ENCODE results near the gene ARMC2. TPM values are rescaled to one million over a fixed set of nuclear protein-coding genes. Genes with fewer than 3 reads are reported as not detected.

The ARMC2 gene
- total and polyA plus RNA-seq, 2 donors (not counting 1 experiment from before 2014, with no cell fraction given) = 4.8 to 9.9 TPM

DNA sequence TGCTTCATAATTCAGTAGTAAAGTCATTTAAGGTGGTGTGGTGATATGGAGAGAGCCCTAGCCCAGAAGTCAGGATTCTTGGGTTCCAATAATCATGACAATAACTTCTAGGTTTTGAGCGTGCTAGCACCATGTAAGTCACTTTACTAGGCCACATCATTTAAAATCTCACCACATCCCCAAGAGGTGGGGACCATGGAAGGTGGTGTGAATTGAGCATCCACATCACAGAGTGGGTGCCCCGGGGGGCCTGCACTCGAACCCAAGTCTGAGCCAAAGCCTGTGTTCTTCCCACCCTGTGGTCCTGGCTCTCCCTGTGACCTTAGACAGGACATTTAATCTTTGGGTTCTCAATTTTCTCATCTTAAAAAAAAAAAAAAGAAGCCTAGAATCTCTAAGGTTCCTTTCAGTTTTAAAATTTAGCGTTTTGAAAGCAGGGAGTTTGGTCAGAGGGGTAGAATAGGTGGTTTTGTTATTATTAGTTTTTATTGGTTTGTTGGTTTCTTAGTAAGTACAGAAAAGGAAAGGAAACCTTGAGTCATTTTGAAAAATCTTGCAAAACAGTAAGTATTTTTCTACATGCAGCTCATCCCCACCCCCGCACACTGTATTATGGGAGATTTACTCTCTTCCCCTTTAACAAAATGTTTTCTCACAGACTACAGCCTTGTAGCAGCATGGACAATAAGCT is 26.4 kb downstream of the ARMC2 start:
- ChIA-PET CTCF (interaction anchor here (0.6 to 1.4 kb wide), 3 partner anchors 19 to 508 kb away, joined by 3 read pairs; partner anchors contain the start of gene CD164), POLR2A (no interaction called here)
- peak overlapping the region; percentile 45 for H3K9ac ChIP-seq (ENCODE audit: low read length)
- H3K4me2 ChIP-seq (replicated peaks; ENCODE audit: low read depth, low read length, poor library complexity, severe bottlenecking) = peak overlapping the region; percentile 63
- H3K9me3 ChIP-seq (ENCODE audit: control extremely low read depth in 1 of 3, control insufficient read depth in 2 of 3, insufficient read depth in 1 of 3, low read length in 2 of 3) = no peaks in the 10 kb centered on the region
- H3K36me3 ChIP-seq (replicated peaks in 1 of 2; ENCODE audit: control extremely low read depth in 1 of 2, control insufficient read depth in 1 of 2, extremely low read depth in 1 of 2, insufficient read depth in 2 of 2, low read length in 1 of 2) = no peaks in the 10 kb centered on the region
- no peaks in the 10 kb centered on the region for H4K20me1 ChIP-seq (ENCODE audit: control insufficient read depth, insufficient read depth, low read length, poor library complexity, severe bottlenecking)
- peak overlapping the region; percentile 65 for H2AFZ ChIP-seq (ENCODE audit: insufficient read depth, low read depth, low read length, poor library complexity, severe bottlenecking)
- H3K27ac Mint-ChIP-seq = peak overlapping the region; percentile 54
- peaks cover 42% of the 10 kb centered on the region for H3K4me1 Mint-ChIP-seq
- ATAC-seq (ENCODE audit: low read depth) = peak; percentile 54
- peak overlapping the region in 3 of 5 experiments; percentile 17 to 40 (median 24) for H3K4me3 ChIP-seq (ENCODE audit: control extremely low read depth in 1 of 5, extremely low read depth in 1 of 5, insufficient read depth in 1 of 5, low read depth in 2 of 5, low read length in 4 of 5)
- H3K79me2 ChIP-seq (ENCODE audit: control insufficient read depth, insufficient read depth, low read length) = no peaks in the 10 kb centered on the region
- H3K4me1 ChIP-seq (ENCODE audit: control insufficient read depth in 2 of 2, insufficient read depth in 2 of 2, low read length in 2 of 2) = peaks cover 14 to 37% of the 10 kb centered on the region in 2 donors
- WGBS (ENCODE audit: insufficient coverage) = no CpG with 5 or more reads among the region's 5 CpGs
- no peaks in the 10 kb centered on the region for H3K9me3 Mint-ChIP-seq (ENCODE audit: insufficient read depth)
- peak overlapping the region; percentile 64 for H3K4me3 Mint-ChIP-seq
- intact Hi-C loops (cut with micrococcal nuclease) = no loop called here
- no peaks in the 10 kb centered on the region for H3K27me3 ChIP-seq (replicated peaks in 1 of 4; ENCODE audit: control extremely low read depth in 1 of 4, control insufficient read depth in 3 of 4, insufficient read depth in 4 of 4, low read length in 3 of 4)
- H3K27ac ChIP-seq (ENCODE audit: low read length in 2 of 2) = peak overlapping the region; percentile 34 to 64
- TF ChIP-seq, protein P1, sequence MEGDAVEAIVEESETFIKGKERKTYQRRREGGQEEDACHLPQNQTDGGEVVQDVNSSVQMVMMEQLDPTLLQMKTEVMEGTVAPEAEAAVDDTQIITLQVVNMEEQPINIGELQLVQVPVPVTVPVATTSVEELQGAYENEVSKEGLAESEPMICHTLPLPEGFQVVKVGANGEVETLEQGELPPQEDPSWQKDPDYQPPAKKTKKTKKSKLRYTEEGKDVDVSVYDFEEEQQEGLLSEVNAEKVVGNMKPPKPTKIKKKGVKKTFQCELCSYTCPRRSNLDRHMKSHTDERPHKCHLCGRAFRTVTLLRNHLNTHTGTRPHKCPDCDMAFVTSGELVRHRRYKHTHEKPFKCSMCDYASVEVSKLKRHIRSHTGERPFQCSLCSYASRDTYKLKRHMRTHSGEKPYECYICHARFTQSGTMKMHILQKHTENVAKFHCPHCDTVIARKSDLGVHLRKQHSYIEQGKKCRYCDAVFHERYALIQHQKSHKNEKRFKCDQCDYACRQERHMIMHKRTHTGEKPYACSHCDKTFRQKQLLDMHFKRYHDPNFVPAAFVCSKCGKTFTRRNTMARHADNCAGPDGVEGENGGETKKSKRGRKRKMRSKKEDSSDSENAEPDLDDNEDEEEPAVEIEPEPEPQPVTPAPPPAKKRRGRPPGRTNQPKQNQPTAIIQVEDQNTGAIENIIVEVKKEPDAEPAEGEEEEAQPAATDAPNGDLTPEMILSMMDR (IDR thresholded peaks at IDR 0.05) = no peak
- TF ChIP-seq EZH2 (IDR thresholded peaks at IDR 0.05; ENCODE audit: borderline replicate concordance, insufficient read depth, low read depth, low read length, poor library complexity, severe bottlenecking) = no peak
- no peaks in the 10 kb centered on the region for H3K27me3 Mint-ChIP-seq
- DNase-seq = peak; percentile 22

DNA sequence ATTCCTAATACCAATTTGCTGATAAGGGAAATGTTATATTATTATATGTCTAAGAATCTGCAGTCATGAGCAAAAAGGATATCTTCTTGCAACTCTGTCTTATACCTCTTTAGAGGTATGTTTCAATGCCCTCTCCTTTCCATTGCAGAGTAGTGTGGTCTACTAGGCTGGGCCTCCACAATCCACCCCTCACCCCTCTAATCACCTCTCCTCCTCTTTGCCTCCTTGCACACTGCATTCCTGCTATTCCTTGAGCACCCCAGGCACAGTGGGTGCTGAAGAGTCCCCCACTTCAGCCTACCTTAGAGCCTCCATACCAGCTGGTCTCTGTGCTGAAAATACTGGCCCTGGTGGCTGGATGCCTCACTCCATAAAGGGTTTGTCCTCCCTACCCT is 26.9 kb downstream of the ARMC2 start:
- no peak for DNase-seq
- Histone ChIP-seq H3K9ac (ENCODE audit: low read length) (peak overlapping the region; percentile 45), H3K9me3 (ENCODE audit: control extremely low read depth in 1 of 3, control insufficient read depth in 2 of 3, insufficient read depth in 1 of 3, low read length in 2 of 3) (no peaks in the 10 kb centered on the region), H3K36me3 (replicated peaks in 1 of 2; ENCODE audit: control extremely low read depth in 1 of 2, control insufficient read depth in 1 of 2, extremely low read depth in 1 of 2, insufficient read depth in 2 of 2, low read length in 1 of 2) (no peaks in the 10 kb centered on the region), H2AFZ (ENCODE audit: insufficient read depth, low read depth, low read length, poor library complexity, severe bottlenecking) (peak overlapping the region; percentile 65), H3K27me3 (replicated peaks in 1 of 4; ENCODE audit: control extremely low read depth in 1 of 4, control insufficient read depth in 3 of 4, insufficient read depth in 4 of 4, low read length in 3 of 4) (no peaks in the 10 kb centered on the region), H3K27ac (ENCODE audit: low read length in 2 of 2) (peak overlapping the region in 1 of 2 donors; percentile 64), H3K4me1 (ENCODE audit: control insufficient read depth in 2 of 2, insufficient read depth in 2 of 2, low read length in 2 of 2) (peaks cover 14 to 37% of the 10 kb centered on the region in 2 donors), H3K4me2 (replicated peaks; ENCODE audit: low read depth, low read length, poor library complexity, severe bottlenecking) (peak overlapping the region; percentile 63), H3K4me3 (ENCODE audit: control extremely low read depth in 1 of 5, extremely low read depth in 1 of 5, insufficient read depth in 1 of 5, low read depth in 2 of 5, low read length in 4 of 5) (peak overlapping the region in 1 of 5 experiments; percentile 40), H3K79me2 (ENCODE audit: control insufficient read depth, insufficient read depth, low read length) (no peaks in the 10 kb centered on the region), H4K20me1 (ENCODE audit: control insufficient read depth, insufficient read depth, low read length, poor library complexity, severe bottlenecking) (no peaks in the 10 kb centered on the region)
- TF ChIP-seq, protein P1 (IDR thresholded peaks at IDR 0.05) = no peak
- TF ChIP-seq EZH2 (IDR thresholded peaks at IDR 0.05; ENCODE audit: borderline replicate concordance, insufficient read depth, low read depth, low read length, poor library complexity, severe bottlenecking) = no peak
- Mint-ChIP-seq H3K27me3 (no peaks in the 10 kb centered on the region), H3K9me3 (ENCODE audit: insufficient read depth) (no peaks in the 10 kb centered on the region), H3K4me3 (peak overlapping the region; percentile 64), H3K27ac (peak overlapping the region; percentile 54), H3K4me1 (peaks cover 42% of the 10 kb centered on the region)
- ATAC-seq (ENCODE audit: low read depth) = no peak
- intact Hi-C loops (cut with micrococcal nuclease) = no loop called here
- ChIA-PET POLR2A (no interaction called here), CTCF (interaction anchor here (0.6 to 1.4 kb wide), 3 partner anchors 18 to 40 kb away, joined by 3 read pairs; no protein-coding TSS in a partner anchor)

Data from B cell (primary cell).